ENCODE measurements around the gene TPRG1L.

The TPRG1L gene

DNA sequence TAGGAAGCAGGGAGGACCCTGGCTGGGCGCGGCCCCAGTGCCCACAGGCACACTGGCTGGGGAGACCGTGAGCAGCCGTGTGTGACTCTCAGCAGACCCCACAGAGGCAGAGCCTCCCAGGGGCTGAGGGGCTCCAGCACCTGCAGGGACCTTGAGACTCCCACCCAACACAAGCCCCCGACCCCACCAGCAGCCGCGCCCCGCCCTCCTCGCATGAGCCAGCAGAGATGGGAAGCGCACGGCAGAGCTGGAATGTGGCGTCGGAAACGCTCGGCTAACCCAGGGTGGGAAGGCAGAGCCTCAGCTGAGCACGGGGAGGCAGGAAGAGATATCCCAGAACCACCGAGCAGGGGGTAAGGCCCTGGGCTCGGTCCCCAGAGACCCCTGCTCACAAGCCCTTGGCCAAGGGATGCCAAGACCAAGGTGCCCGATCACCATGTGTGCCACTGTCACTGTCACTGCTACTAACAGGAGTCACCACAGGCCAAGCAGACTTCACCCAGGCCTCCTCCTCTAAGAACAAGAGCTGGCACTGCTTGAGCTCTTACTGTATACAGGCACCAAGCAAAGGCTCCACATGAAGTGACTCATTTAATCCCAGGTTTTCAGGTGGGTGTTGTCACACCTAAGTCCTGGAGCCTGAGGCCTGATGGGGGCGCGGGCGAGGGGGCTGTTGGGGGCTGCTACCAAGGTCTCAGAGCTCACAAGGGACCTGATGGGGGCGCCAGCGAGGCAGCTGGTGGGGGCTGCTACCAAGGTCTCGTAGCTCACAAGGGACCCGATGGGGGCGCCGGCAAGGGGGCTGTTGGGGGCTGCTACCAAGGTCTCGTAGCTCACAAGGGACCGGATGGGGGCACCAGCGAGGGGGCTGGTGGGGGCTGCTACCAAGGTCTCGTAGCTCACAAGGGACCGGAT is 33.6 kb upstream of the TPRG1L start:
- Histone ChIP-seq H3K4me3 (no peak overlapping the region), H3K27ac (no peak overlapping the region)

DNA sequence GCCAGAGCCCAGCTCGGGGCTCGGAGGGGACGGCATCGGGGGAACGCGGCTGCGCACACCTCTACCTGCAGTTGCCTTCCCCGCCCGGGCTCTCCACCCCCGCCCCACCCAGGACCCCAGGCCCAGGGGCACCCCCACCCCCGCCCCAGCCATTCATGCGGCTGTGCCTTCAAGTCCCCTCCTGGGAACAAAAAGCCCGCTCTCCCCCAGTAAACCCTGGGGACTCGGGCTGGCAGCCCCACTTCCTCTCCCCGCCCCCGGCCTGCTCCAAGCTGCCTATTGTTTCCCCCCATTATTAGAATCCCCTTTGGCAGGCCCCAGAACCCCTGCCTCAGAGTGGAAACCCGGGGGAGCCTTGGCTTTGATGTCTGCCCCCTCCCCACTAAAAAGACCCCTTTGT is 31.5 kb upstream of the TPRG1L start:
- no peak overlapping the region for H3K4me3 ChIP-seq
- peak overlapping the region in 1 of 21 experiments; percentile 19 for H3K27ac ChIP-seq

DNA sequence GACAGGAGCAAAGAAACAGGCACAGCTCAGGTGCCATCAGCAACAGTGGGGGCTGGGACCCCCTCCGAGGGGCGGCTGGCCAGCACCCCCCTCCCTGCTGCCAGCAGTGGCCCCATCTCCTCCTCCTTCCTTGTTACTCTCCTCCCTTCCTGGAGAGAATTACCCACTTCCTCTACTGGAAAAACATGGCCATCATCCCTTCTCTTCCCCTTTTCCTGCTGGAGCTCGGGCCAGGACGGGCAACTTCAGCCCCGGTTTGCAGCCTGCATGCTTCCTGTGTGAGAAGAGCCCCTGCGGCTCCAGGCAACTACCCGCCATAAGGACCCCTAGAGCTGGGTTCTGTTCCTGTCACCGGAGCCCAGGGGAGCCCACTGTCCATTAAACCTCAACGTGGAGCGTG is 31.1 kb upstream of the TPRG1L start:
- Histone ChIP-seq H3K27ac (peak overlapping the region in 1 of 21 experiments; percentile 19), H3K4me3 (no peak overlapping the region)

DNA sequence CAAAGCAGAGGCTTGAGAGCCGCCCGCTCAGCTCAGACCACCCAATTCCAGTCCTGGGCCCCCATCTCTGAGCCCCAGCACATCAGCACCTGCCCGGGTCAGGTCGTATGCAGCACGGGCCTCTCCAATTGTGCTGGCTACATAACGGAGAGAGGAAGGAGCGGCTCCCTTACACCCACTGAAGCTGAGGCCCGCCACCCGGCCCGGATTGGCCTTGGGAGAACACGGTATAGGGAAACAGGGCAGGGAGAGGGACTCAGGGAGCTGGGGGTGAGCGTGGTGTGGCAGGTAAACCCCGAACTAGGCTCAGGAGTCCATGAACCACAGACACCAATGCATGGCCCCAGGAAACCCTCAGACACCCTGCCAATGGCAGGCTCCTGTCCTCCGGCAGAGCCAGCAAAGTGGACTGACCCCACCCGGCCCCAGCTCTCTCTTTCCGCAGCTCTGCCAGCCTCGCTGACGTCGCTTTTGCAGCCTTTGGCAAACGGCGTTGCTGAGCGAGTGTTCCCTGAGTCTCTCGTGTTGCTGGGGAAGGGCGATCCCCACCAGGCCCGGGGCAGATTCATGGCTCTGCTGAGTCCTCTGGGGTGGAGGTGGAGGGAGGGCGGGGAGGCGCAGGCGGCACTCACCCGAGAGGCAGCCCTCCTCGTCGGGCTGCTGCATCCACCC is 30.0 kb upstream of the TPRG1L start:
- H3K27ac ChIP-seq, result no peak overlapping the region
- H3K4me3 ChIP-seq, result no peak overlapping the region

DNA sequence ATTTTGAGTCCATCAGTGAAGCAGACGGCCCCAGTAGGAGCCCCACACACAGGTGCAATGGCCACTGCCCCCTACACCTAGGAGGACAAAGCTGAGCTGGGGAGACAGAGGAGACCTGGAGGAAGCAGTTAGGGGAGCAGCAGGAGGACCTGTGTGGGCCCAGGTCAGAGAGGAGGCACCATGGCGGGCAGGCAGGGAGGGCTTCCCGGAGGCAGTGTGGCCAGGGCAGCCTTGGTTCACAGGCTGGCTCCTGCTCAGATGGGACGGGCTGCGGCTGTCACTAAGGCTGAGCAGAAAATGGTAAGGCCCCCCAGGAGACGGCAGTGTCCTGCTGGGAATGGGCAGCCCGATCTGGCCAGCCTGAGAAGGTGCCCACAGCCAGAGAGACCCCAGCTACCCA is 28.9 kb upstream of the TPRG1L start:
- Histone ChIP-seq H3K27ac (no peak overlapping the region), H3K4me3 (no peak overlapping the region)

DNA sequence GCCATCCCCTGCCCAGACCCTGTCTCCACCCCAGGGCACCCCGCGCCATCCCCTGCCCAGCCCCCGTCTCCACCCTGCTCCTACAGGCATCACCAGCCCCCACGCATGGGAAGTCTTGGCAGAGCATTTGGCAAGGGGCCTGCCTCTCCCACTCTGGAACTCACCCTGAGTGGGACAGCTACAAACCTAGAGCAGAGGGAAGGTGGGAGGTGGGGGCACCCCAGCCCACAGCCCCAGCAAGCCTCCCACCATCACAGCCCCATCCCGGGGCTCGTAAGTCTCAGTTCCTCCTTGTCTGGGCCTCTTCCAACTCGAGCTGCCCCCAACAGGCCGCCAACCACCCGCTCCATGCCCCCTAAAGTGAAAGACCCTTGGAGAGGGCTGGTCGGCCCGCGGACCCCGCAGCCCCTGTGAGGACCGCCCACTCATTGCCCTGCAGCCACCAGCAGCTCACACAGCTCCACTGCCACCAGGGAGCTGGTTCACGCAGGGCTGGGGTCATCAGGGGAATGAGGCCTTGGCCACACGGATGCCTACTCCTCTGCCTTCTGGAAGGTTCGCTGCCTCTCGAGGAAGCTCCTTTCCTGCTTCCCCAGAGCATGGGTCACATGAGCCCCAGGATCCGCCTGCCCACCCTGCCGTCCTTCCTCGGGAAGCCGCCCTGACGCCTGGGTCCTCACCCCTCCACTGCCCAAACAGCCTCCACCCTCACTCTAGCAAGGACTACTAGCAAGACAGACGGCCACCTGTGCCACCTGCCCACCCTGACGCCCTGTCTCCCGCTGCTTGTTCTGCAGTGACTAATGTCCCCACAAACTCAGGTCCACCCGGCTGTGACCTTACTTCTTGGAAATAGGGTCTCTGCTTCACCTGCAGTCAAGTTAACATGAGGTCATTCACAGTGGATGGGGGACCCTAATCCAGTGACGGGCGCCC is 27.9 kb upstream of the TPRG1L start:
- H3K27ac ChIP-seq, result peak overlapping the region in 1 of 21 experiments; percentile 37
- no peak overlapping the region for H3K4me3 ChIP-seq

DNA sequence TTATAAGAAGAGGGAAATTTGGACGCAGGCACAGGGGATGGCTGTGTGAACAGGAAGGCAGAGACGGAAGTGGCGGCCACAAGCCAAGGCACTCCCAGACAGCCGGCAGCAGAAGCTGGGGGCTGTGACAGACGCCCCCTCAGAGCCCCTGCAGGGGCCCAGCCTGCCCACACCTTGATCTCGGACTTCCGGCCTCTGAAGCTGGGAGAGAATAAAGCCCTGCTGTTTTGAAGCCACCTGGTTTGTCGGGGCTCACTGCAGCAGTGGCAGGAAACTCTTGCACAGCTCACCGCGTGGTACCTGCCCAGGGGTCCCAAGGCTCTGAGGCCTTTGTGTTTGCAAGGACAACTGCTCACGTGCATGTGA is 27.2 kb upstream of the TPRG1L start:
- H3K4me3 ChIP-seq, result no peak overlapping the region

DNA sequence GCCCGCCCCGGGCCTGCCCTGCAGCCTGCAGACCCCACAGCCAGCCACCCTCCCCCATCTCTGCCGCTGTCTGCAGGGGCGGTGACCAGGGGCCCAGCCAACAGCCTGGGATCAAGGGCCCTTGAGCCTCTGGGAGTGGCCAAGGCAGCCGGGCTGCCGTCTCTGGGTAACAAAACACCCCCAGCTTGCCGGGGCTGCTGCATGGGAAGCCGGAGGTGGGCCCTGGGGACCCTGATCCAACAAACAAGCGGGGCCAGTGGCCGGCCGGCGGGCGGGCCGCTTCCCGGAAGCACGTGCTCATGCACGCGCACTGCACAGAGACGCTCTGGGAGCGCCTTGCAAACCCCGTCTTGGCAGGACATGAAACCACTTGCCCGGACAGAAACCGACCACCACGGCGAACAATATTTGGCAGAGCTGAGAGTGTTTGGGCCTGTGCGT is 26.7 kb upstream of the TPRG1L start:
- H3K27ac ChIP-seq, result peak overlapping the region in 2 of 21 experiments; percentile 5 to 11
- no peak overlapping the region for H3K4me3 ChIP-seq

More for the DNA sequence above, 27.2 kb upstream of the TPRG1L start:
- H3K27ac ChIP-seq, result peak overlapping the region in 1 of 21 experiments; percentile 5

DNA sequence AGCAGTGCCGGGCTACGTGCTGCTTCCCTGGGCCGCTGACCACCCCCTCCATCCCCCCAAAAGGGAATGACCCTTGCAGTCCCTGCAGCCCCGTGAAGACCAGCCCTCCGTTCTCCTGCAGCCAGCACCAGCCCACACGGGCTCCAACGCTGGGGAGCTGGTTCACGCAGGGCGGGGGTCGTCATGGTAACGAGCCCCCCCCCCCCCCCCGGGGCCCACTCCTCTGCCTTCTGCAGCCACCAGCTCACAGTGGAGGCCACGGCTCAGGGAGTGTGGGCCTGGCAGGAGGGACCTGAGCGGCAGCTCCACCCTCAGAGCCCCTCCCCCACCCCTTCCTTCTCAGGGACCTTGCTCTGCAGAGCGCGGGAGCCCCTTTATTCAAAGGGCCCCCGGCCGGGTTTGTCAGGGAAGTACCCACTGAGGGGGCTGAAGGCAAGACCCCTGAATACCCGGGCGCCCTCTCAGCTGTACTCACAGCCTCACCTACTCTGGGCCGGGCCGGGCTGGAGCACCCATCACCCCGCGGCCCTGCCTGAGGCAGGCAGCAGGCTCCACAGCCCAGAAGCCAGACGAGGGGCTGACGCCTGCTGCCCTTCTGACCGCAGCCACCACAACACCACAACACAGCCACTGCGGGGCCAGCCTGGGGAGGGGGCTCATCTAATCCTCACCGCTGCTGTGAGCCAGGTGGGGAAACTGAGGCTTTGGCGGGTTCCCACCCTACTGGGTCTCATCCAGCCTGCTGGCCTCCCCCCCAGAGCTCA is 26.1 kb upstream of the TPRG1L start:
- Histone ChIP-seq H3K4me3 (no peak overlapping the region), H3K27ac (peak overlapping the region in 2 of 21 experiments; percentile 5 to 11)

DNA sequence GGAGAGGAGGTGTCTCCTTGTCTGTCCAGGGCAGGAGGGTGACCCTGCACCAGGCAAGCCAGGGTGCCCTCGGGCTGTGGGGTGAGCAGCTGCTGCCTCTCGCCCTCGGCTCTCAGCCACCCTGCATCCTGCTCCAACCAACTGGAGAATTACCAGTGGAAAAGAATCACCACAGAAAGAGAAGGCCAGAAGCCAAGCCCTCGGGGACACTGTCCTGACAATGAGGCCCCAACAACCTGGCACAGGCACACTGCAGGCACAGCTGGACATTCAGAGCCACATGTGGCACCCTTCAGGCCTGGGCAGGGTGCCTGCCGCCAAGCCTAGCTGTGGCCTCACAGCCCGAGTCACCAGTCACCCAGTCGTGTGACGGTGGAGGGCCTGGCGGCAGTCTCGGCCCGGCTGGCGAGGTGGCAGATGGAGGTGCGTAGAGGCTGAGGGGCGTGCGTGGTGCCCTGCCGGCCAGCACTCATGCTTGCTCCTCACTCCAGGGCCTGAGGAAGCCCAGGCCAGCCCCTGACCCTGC is 25.5 kb upstream of the TPRG1L start:
- Histone ChIP-seq H3K4me3 (no peak overlapping the region), H3K27ac (no peak overlapping the region)

DNA sequence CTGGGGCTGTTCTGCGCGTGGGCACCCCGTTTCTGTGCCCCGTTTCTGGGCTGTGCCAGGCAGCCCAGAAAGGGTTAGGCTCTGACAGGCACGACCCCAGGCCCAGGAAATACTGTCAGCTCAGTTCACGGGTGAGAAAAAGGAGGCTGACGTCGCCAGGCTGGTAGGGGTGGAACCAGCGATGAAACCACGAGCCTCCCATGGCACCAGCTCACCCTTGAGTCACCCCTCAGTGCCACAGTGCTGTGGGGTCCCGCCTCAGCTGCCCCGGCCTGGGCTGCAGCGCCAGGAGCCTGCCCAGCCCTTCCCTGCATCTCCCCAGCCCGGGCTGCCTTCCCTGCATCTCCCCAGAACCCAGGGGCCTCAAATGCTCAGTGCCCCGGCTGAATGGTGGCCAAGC is 25.0 kb upstream of the TPRG1L start:
- Histone ChIP-seq H3K27ac (no peak overlapping the region), H3K4me3 (no peak overlapping the region)

DNA sequence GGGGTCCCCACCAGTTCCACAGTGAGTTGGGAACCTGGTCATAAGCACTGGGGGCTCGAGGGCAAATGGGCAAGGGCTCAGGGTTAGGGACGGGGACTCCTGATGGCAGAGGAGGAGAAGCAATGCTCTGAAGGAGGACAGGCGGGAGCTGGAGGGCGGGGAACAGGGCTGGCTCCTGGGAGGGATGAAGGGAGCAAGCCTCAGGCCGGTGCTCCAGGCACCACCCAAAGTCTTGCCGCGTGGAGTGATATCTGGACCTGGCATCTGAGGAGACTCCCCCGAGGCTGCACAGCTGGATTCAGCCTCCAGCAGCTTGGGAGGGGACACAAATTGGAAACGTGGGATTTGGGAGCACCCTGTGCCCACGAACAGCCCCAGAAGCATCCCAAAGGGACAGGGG is 24.5 kb upstream of the TPRG1L start:
- Histone ChIP-seq H3K4me3 (no peak overlapping the region), H3K27ac (no peak overlapping the region)

DNA sequence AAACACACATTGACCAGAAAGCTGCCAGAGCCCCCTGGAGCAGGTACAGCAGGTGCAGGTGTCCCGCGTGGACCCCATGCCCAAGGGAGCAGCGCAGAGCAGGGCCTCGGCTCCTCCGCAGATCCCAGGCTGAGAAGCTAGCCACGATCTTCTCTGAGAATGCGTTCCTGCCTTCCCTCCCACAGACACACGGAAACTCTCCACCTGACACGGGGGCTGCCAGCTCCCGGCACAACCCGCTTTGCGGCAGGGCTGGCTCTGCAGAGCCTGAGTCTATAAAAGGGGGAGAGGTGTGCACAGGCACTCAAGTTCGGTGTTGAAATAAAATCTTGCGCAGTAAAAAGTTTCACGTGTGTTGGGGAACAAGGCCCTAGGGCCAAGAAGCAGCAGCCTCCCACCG is 23.1 kb upstream of the TPRG1L start:
- no peak overlapping the region for H3K27ac ChIP-seq
- H3K4me3 ChIP-seq, result no peak overlapping the region

DNA sequence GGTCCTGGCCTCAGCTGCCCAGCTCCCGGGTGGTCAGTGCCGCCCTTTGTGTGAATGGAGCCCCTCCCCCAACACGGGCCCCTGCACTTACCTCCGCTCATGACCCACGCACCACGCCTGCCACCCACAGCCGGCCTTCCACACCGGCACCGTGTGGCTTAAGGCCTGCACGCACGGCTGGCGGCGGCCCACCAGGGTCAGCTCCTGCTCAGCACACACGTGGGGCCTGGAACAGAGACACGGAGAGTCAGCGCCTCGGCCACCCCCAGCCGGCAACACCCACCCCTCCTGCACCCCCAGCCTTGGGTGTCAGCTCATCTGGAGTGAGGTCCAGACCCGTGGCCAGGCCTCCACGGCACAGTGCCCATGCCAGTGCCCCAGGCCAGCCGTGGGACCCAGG is 22.4 kb upstream of the TPRG1L start:
- Histone ChIP-seq H3K27ac (no peak overlapping the region), H3K4me3 (no peak overlapping the region)

DNA sequence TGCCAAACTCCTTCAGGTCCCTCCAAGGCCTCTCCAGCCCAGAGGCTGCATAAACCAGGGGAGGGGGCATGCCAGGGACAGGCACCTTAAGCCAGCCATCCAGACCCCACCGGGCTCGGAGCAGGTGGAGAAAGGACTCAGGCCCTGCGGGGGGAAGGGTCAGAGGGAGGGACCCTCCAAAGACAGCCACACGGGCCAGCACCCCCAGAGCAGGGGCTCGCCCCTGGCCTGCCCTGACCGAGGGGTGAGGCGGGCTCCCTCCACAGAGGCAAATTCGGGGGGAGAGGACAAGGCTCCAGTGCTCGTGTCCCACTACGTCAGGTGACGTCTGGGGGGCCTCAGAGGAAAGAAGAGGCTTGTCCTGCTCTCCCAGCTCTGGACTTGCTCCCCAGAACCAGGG is 21.7 kb upstream of the TPRG1L start:
- Histone ChIP-seq H3K4me3 (no peak overlapping the region), H3K27ac (no peak overlapping the region)

DNA sequence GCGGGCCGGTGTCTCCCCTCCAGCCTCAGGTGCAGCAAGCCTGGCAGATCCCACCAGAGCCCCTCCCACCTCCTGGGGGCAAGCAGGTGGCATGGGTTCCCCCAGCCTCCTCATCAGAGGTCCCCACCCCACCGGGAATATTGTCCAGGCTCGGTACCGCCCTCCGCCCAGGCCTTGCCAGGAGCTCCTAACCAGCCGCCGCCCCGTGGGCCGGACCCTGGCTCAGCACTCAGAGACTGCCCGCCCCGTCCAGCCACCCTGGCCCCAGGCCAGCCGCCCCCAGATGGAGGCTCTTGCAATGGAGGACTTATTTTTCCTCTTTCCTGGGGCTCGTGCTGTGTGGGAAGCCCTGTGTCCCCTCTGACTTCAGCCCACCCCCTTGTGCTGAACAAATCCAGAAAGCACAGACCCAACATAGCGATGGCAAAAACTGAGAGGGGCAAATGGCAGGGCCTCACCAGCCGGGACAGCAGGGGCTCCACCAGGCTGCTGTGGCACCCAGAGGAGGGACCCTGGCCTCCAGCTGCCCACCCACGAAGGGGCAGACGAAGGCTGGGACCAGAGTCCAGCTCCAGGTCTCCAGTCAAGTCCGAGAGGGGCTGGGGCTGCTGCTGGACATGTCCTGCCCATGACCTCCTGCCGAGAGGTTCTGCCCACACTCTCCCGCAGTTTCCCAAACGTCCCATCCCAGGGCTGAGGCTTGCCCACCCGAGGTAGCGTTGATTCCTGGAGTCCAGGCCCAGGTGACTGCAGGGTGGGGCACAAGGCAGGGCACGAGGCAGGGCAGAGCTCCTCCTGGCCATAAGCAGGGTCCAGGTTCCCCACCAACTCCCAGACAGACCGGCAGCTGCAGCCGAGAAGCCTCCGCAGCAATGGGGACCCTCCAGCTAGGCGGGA is 21.0 kb upstream of the TPRG1L start:
- Histone ChIP-seq H3K27ac (no peak overlapping the region), H3K4me3 (no peak overlapping the region)

DNA sequence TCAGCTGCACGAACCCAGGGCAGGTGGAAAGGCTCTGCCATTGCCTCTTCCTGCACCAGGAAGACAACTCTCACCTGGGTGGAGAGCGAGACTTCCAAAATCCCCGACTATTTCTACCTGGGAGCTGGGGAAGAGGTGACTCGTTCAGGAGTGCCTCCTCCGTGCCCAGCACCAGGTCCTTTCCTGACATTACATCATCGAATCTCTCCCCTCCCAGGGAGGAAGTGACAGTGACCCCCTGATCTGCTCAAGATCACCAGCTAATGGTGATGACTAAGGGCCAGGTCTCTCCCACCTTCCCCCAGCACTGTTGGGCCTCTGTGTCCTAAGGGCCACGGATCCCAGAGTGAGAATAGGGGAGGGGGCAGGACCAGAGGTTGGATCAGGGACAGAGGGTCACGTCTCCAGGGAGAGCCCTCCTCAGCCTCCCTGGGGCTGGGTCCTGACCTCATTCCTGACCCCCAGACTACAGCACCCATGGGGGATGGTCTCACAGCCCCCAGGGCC is 20.3 kb upstream of the TPRG1L start:
- H3K27ac ChIP-seq, result no peak overlapping the region
- no peak overlapping the region for H3K4me3 ChIP-seq

Data from skin epidermis (tissue), 12 donors.